GM12864 (cell line): ENCODE data around the gene LGALS8.
"Not testable (repeated sequence)": the region's sequence is repeated elsewhere in the genome, so short reads cannot be mapped to it uniquely, and the experiment has no call there.

Experiments
- DNase-seq: peaks from one replicate; pipeline ENCODE4 v3.0.0-alpha.2; 2011; ENCODE audit warnings: low read depth
- H3K4me3 ChIP-seq: 2 replicates; pipeline ENCODE4 v1.5.1; 2011; ENCODE audit warnings: mild to moderate bottlenecking, low read depth, low read length, control low read depth
- CTCF ChIP-seq: IDR thresholded peaks from 2 replicates; pipeline ENCODE4 v1.5.1; 2011; ENCODE audit warnings: low read depth, mild to moderate bottlenecking, moderate library complexity, low read length, control low read depth, inconsistent platforms; ENCODE audit errors: missing control alignments

Gene LGALS8

GRCh38 chr1:236523704-236524141, at the start of gene LGALS8:
Gene LGALS8, plus strand, starts transcription at chr1:236523982. Its CDS starts 2,089 bp downstream, at chr1:236526071.
- peak; percentile 55 for DNase-seq
- peak within 1 kb of the TSS; percentile 99 for H3K4me3 ChIP-seq
- TF ChIP-seq CTCF, result no peak

GRCh38 chr1:236476019-236476418, 47.8 kb upstream of the LGALS8 start:
- H3K4me3 ChIP-seq, result no peak overlapping the region
- no peak for DNase-seq
- TF ChIP-seq CTCF, result no peak

- no peak for TF ChIP-seq CTCF
- DNase-seq, result no peak
- no peak overlapping the region for H3K4me3 ChIP-seq
Observed at GRCh38 chr1:236480758-236481436, 42.9 kb upstream of the LGALS8 start.

- no peak for TF ChIP-seq CTCF
- no peak for DNase-seq
- H3K4me3 ChIP-seq, result no peak overlapping the region
Observed at GRCh38 chr1:236484310-236484971, 39.3 kb upstream of the LGALS8 start.

GRCh38 chr1:236486356-236487002, 37.3 kb upstream of the LGALS8 start:
- H3K4me3 ChIP-seq, result no peak overlapping the region
- no peak for DNase-seq
- no peak for TF ChIP-seq CTCF

GRCh38 chr1:236489161-236489560, 34.6 kb upstream of the LGALS8 start:
- DNase-seq, H3K4me3 ChIP-seq: not testable (repeated sequence)

- DNase-seq, result no peak
- no peak overlapping the region for H3K4me3 ChIP-seq
- peak; percentile 44 for TF ChIP-seq CTCF
Observed at GRCh38 chr1:236489710-236490377, 33.9 kb upstream of the LGALS8 start.
